Measurements from ENCODE around the gene EHBP1L1. TPM values are rescaled to one million over a fixed set of nuclear protein-coding genes. Genes with fewer than 3 reads are reported as not detected.
A peak's percentile ranks its signal among the peaks of the same experiment; 100 is the strongest.

The EHBP1L1 gene
- total and polyA plus RNA-seq, 2 of the 13 experiments (the other 11 are each of a cell fraction or from before 2014, with no cell fraction given), result 8.3 to 10.6 TPM

GRCh38 chr11:65574109-65574810 lies 1.6 kb upstream of the EHBP1L1 start (continued):
- TF ChIP-seq, protein P1, sequence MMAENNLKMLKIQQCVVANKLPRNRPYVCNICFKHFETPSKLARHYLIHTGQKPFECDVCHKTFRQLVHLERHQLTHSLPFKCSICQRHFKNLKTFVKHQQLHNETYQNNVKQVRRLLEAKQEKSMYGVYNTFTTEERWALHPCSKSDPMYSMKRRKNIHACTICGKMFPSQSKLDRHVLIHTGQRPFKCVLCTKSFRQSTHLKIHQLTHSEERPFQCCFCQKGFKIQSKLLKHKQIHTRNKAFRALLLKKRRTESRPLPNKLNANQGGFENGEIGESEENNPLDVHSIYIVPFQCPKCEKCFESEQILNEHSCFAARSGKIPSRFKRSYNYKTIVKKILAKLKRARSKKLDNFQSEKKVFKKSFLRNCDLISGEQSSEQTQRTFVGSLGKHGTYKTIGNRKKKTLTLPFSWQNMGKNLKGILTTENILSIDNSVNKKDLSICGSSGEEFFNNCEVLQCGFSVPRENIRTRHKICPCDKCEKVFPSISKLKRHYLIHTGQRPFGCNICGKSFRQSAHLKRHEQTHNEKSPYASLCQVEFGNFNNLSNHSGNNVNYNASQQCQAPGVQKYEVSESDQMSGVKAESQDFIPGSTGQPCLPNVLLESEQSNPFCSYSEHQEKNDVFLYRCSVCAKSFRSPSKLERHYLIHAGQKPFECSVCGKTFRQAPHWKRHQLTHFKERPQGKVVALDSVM (CRISPR knock-in tag; IDR thresholded peaks at IDR 0.05), result peak; percentile 63
- TF ChIP-seq EZH2 (conservative IDR thresholded peaks at IDR 0.05; ENCODE audit: low read depth, low read length) (no peak), USF2 (IDR thresholded peaks at IDR 0.05; ENCODE audit: low read depth, low read length) (no peak), USF2 (CRISPR knock-in tag; IDR thresholded peaks at IDR 0.05; ENCODE audit: borderline replicate concordance) (no peak), KMT2A (CRISPR knock-in tag; IDR thresholded peaks at IDR 0.05) (no peak), ZNF44 (CRISPR knock-in tag; IDR thresholded peaks at IDR 0.05) (no peak), DNMT3B (CRISPR knock-in tag; conservative IDR thresholded peaks at IDR 0.05) (no peak), XBP1 (CRISPR knock-in tag; IDR thresholded peaks at IDR 0.05) (no peak), IRX3 (CRISPR knock-in tag; IDR thresholded peaks at IDR 0.05; ENCODE audit: borderline replicate concordance, low read depth) (no peak), ZNF496 (CRISPR knock-in tag; IDR thresholded peaks at IDR 0.05; ENCODE audit: insufficient replicate concordance) (no peak), ZNF451 (CRISPR knock-in tag; IDR thresholded peaks at IDR 0.05) (no peak; the same call in 1 of the 2 replicates), POLR2G (IDR thresholded peaks at IDR 0.05; ENCODE audit: low read depth, low read length) (peak; percentile 62), SNAI1 (CRISPR knock-in tag; IDR thresholded peaks at IDR 0.05; ENCODE audit: borderline replicate concordance) (no peak), HMGXB3 (CRISPR knock-in tag; IDR thresholded peaks at IDR 0.05; ENCODE audit: borderline replicate concordance) (no peak), FOSL2 (CRISPR knock-in tag; IDR thresholded peaks at IDR 0.05) (peak; percentile 10; the same call in 1 of the 2 replicates), ZSCAN22 (CRISPR knock-in tag; IDR thresholded peaks at IDR 0.05) (no peak), CC2D1A (CRISPR knock-in tag; IDR thresholded peaks at IDR 0.05) (no peak), SUZ12 (IDR thresholded peaks at IDR 0.05; ENCODE audit: low read depth, low read length) (no peak), ZFY (CRISPR knock-in tag; IDR thresholded peaks at IDR 0.05) (peak; percentile 53), NFE2L1 (CRISPR knock-in tag; IDR thresholded peaks at IDR 0.05; ENCODE audit: borderline replicate concordance) (no peak)
- TF ChIP-seq, protein P2, sequence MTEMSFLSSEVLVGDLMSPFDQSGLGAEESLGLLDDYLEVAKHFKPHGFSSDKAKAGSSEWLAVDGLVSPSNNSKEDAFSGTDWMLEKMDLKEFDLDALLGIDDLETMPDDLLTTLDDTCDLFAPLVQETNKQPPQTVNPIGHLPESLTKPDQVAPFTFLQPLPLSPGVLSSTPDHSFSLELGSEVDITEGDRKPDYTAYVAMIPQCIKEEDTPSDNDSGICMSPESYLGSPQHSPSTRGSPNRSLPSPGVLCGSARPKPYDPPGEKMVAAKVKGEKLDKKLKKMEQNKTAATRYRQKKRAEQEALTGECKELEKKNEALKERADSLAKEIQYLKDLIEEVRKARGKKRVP (CRISPR knock-in tag; IDR thresholded peaks at IDR 0.05), result no peak

All from HepG2 (cell line).